SK-N-SH (cell line): ENCODE data around the gene CELA3B. TPM values are rescaled to one million over a fixed set of nuclear protein-coding genes. Genes with fewer than 3 reads are reported as not detected.

Source experiments
- CTCF ChIA-PET: fragments of 300-600, 350-600 bp; formaldehyde crosslinking; extraction: SDS; loops from one replicate; lab custom pipeline; 2021; lab: Yijun Ruan, JAX
- POLR2A ChIA-PET: fragments of 350-600 bp; sonication (Branson Sonifier 250); formaldehyde crosslinking; extraction: SDS; loops from one replicate; lab custom pipeline; 2020; ENCODE audit warnings: antibody characterized with exemption, inconsistent platforms; lab: Yijun Ruan, JAX
- DNase-seq: peaks from one replicate; pipeline ENCODE4 v3.0.0; 2012
- H2AFZ ChIP-seq: fragments of 200-600 bp; sonication (generic); 2 replicates; pipeline ENCODE4 v1.8.1; 2016; ENCODE audit warnings: antibody characterized with exemption, mild to moderate bottlenecking, low read depth
- H3F3A ChIP-seq: fragments of 200-600 bp; sonication (generic); replicated peaks from 2 replicates; pipeline ENCODE3; 2016; ENCODE audit warnings: antibody characterized with exemption, mild to moderate bottlenecking; ENCODE audit not compliant: insufficient read depth
- H3K27ac ChIP-seq, 2 experiments: fragments of 200-500 bp in 1 of 2; fragments of 200-600 bp in 1 of 2; sonication (Bioruptor generic) in 1 of 2; sonication (generic), shearing (Covaris generic) in 1 of 2; 2 replicates each; pipeline versions ENCODE4 v1.5.1 to v1.6.1; 2014 to 2016; ENCODE audit warnings: low read depth in 2 of 2, inconsistent platforms in 1 of 2, low read length in 1 of 2, mild to moderate bottlenecking in 1 of 2, mixed read lengths in 1 of 2
- H3K27me3 ChIP-seq: fragments of 200-600 bp; sonication (generic), shearing (Covaris generic); 2 replicates; pipeline ENCODE4 v1.6.1; 2016; ENCODE audit warnings: mixed run types; ENCODE audit not compliant: insufficient read depth
- H3K36me3 ChIP-seq, 2 experiments: fragments of 200-500 bp in 1 of 2; fragments of 200-600 bp in 1 of 2; sonication (Bioruptor generic) in 1 of 2; sonication (generic) in 1 of 2; replicated peaks in 1 of 2; 2 replicates each; pipeline versions ENCODE3 to v1.5.1; 2014 to 2016; ENCODE audit warnings: low read length in 1 of 2, mild to moderate bottlenecking in 1 of 2; ENCODE audit not compliant: insufficient read depth in 2 of 2, control insufficient read depth in 1 of 2
- H3K4me1 ChIP-seq, 2 experiments: fragments of 200-500 bp in 1 of 2; fragments of 200-600 bp in 1 of 2; sonication (Bioruptor generic) in 1 of 2; sonication (generic), shearing (Covaris generic) in 1 of 2; 2 replicates each; pipeline versions ENCODE4 v1.5.1 to v1.6.1; 2014 to 2016; ENCODE audit warnings: low read depth in 1 of 2, low read length in 1 of 2, mixed run types in 1 of 2; ENCODE audit not compliant: insufficient read depth in 2 of 2, control insufficient read depth in 1 of 2
- H3K4me2 ChIP-seq: fragments of 200-600 bp; sonication (generic), shearing (Covaris generic); 2 replicates; pipeline ENCODE4 v1.6.1; 2017; ENCODE audit warnings: mixed run types
- H3K4me3 ChIP-seq, 2 experiments: fragments of 200-500 bp in 1 of 2; fragments of 200-600 bp in 1 of 2; sonication (Bioruptor generic) in 1 of 2; sonication (generic), shearing (Covaris generic) in 1 of 2; 2 replicates each; pipeline versions ENCODE4 v1.5.1 to v1.8.1; 2014 to 2016; ENCODE audit warnings: low read depth in 2 of 2, inconsistent platforms in 1 of 2, low read length in 1 of 2, mild to moderate bottlenecking in 1 of 2, mixed read lengths in 1 of 2, moderate library complexity in 1 of 2
- H3K79me2 ChIP-seq: fragments of 200-600 bp; sonication (generic); 2 replicates; pipeline ENCODE4 v1.8.1; 2017; ENCODE audit warnings: mild to moderate bottlenecking; ENCODE audit not compliant: insufficient read depth
- H3K9ac ChIP-seq: fragments of 200-600 bp; sonication (generic); 2 replicates; pipeline ENCODE4 v1.6.1; 2017; ENCODE audit warnings: mixed run types
- H3K9me2 ChIP-seq: fragments of 200-600 bp; sonication (generic); 2 replicates; pipeline ENCODE4 v1.6.1; 2017; ENCODE audit warnings: mixed run types
- H3K9me3 ChIP-seq: fragments of 200-600 bp; sonication (generic); 2 replicates; pipeline ENCODE4 v1.6.1; 2017; ENCODE audit warnings: mixed run types, mild to moderate bottlenecking, moderate library complexity
- H4K20me1 ChIP-seq: fragments of 200-600 bp; sonication (generic); 2 replicates; pipeline ENCODE4 v1.6.1; 2017; ENCODE audit warnings: mild to moderate bottlenecking, mixed run types; ENCODE audit not compliant: insufficient read depth
- CHD2 ChIP-seq: fragments of 150-350 bp; IDR thresholded peaks from 2 replicates; pipeline ENCODE4 v1.6.1; 2018; ENCODE audit warnings: low read length; ENCODE audit not compliant: partially characterized antibody
- FOSL2 ChIP-seq: IDR thresholded peaks from 2 replicates; pipeline ENCODE4 v1.4.0; 2012; ENCODE audit warnings: low read depth, mild to moderate bottlenecking, moderate library complexity, borderline replicate concordance
- FOXM1 ChIP-seq: IDR thresholded peaks from 2 replicates; pipeline ENCODE4 v1.4.0; 2012; ENCODE audit warnings: low read depth, mild to moderate bottlenecking
- GATA2 ChIP-seq: sonication (generic); formaldehyde crosslinking; IDR thresholded peaks from 2 replicates; pipeline ENCODE4 v1.5.0; 2020; ENCODE audit warnings: mild to moderate bottlenecking, missing genetic modification reagents
- NFIC ChIP-seq: IDR thresholded peaks from 2 replicates; pipeline ENCODE4 v1.4.0; 2012; ENCODE audit warnings: borderline replicate concordance
- POLR2AphosphoS5 ChIP-seq: IDR thresholded peaks from 2 replicates; pipeline ENCODE4 v1.6.1; 2012; ENCODE audit warnings: low read depth, low read length
- RXRA ChIP-seq: IDR thresholded peaks from 2 replicates; pipeline ENCODE4 v1.4.0; 2012; ENCODE audit warnings: low read depth, mild to moderate bottlenecking, borderline replicate concordance
- SMC3 ChIP-seq: IDR thresholded peaks from 2 replicates; pipeline ENCODE4 v1.6.1; 2012; ENCODE audit warnings: low read depth, low read length, improper control_type of control experiment
- TAF1 ChIP-seq: IDR thresholded peaks from 2 replicates; pipeline ENCODE4 v1.6.1; 2012; ENCODE audit warnings: low read depth, mild to moderate bottlenecking, low read length, moderate library complexity, borderline replicate concordance
- WGBS: methylation state at CpG from one replicate; pipeline ENCODE4 v1.1.6; 2017; ENCODE audit warnings: low lambda C conversion rate; 5-methylcytosine and 5-hydroxymethylcytosine counted together
- polyA plus RNA-seq, 3 experiments: library from polyadenylated mRNA; depleted of rRNA; stranded (reverse); fragments of >200 nt; gene quantifications; 2 replicates each; pipeline ENCODE4 v1.2.3, GENCODE V29; 2012
- TF ChIP-seq, protein P1 (sequence below): fragments of 150-350 bp; IDR thresholded peaks from 2 replicates; pipeline ENCODE4 v1.6.1; 2016; ENCODE audit warnings: mild to moderate bottlenecking, low read depth, low read length
- TF ChIP-seq, protein P2 (sequence below): IDR thresholded peaks from 2 replicates; pipeline ENCODE4 v1.4.0; 2012; ENCODE audit warnings: low read depth, borderline replicate concordance
- TF ChIP-seq, protein P3 (sequence below): IDR thresholded peaks from 2 replicates; pipeline ENCODE4 v1.6.1; 2012; ENCODE audit warnings: mild to moderate bottlenecking, low read depth, low read length, moderate library complexity

The CELA3B gene
- polyA plus RNA-seq, 1 of the 3 experiments (the other 2 are of a cell fraction), result not detected

DNA sequence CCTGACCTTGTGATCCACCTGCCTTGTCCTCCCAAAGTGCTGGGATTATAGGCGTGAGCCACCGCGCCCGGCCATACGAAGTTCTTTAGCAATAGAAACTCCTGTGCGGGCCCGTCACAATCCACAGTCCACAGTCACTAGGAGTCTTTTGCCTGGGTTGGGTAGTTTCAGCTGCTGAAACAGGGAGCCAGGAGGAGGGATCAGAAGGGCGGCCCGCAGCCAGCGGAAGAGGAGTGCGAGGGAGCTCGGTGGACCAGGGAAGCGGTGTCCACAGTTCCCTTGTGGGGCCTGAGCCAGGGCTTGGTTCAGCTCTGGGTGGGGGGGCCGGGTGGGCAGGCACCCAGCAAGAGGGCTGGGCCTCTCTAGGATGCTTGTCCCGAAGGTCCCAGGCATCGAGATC, 21.8 kb upstream of the CELA3B start:
- Histone ChIP-seq H3K27ac (no peak overlapping the region), H3K4me3 (no peak overlapping the region), H3K9ac (no peak overlapping the region), H3F3A (no peaks in the 10 kb centered on the region), H3K9me3 (no peaks in the 10 kb centered on the region), H3K27me3 (no peaks in the 10 kb centered on the region), H3K79me2 (no peaks in the 10 kb centered on the region), H4K20me1 (no peaks in the 10 kb centered on the region), H3K4me1 (peaks cover 12 to 15% of the 10 kb centered on the region in 2 experiments; a peak in 3 of 4 replicates), H3K4me2 (no peak overlapping the region), H2AFZ (no peak overlapping the region), H3K36me3 (no peaks in the 10 kb centered on the region), H3K9me2 (no peaks in the 10 kb centered on the region)
- POLR2A ChIA-PET, result no interaction called here
- TF ChIP-seq TAF1 (no peak), CHD2 (no peak), SMC3 (no peak), NFIC (no peak), FOSL2 (no peak), FOXM1 (no peak), GATA2 (CRISPR knock-in tag) (no peak)
- TF ChIP-seq, protein P1, sequence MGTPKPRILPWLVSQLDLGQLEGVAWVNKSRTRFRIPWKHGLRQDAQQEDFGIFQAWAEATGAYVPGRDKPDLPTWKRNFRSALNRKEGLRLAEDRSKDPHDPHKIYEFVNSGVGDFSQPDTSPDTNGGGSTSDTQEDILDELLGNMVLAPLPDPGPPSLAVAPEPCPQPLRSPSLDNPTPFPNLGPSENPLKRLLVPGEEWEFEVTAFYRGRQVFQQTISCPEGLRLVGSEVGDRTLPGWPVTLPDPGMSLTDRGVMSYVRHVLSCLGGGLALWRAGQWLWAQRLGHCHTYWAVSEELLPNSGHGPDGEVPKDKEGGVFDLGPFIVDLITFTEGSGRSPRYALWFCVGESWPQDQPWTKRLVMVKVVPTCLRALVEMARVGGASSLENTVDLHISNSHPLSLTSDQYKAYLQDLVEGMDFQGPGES, result no peak
- TF ChIP-seq, protein P2, sequence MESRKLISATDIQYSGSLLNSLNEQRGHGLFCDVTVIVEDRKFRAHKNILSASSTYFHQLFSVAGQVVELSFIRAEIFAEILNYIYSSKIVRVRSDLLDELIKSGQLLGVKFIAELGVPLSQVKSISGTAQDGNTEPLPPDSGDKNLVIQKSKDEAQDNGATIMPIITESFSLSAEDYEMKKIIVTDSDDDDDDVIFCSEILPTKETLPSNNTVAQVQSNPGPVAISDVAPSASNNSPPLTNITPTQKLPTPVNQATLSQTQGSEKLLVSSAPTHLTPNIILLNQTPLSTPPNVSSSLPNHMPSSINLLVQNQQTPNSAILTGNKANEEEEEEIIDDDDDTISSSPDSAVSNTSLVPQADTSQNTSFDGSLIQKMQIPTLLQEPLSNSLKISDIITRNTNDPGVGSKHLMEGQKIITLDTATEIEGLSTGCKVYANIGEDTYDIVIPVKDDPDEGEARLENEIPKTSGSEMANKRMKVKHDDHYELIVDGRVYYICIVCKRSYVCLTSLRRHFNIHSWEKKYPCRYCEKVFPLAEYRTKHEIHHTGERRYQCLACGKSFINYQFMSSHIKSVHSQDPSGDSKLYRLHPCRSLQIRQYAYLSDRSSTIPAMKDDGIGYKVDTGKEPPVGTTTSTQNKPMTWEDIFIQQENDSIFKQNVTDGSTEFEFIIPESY, result no peak
- 86% methylated on average over 16 of the region's 16 CpGs for WGBS
- CTCF ChIA-PET, result interaction anchor here (0.9 to 1.9 kb wide), 4 partner anchors 9 to 31 kb away, joined by 3 to 7 read pairs (median 4); no protein-coding TSS in a partner anchor
- no peak for DNase-seq

DNA sequence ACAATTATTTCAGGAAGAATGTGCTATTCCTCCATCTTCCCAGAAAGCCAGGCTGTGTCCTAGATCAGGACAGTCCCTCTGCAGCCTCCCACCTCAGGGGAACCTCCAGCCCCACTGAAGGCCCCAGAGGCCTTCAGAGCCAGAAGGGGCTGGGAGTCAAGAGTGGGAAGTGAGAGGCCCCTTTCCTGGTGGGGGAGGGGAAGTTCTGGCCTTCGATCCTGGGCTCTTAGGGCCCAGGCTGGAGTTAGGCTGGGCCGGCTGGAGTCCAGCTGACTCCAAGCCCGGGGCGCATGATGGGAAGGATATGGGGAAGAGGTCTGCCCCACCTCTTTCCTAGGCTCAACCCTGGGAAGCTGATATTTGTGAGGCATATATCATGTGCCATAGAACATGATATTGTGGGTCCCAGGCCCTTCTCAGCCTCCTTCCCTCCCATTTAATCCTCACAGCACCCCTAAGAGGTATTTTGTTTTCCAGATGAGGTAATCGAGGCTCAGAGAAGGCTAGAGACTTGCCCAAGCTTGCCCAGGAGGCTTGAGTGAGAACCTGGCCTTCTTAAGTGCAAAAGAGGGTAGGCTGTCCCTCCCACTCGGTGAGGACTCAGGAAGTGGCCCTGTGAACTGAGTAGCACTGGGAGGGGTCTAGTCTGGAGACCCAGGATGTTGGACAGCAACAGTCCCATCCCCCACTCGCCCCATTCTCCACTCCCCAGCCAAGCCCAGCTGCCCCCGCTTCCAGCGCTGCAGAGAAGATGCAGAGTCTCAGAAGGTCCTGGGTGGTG, 21.1 kb upstream of the CELA3B start:
- Histone ChIP-seq H3K9me2 (no peaks in the 10 kb centered on the region), H4K20me1 (no peaks in the 10 kb centered on the region), H2AFZ (no peak overlapping the region), H3K9me3 (no peaks in the 10 kb centered on the region), H3K4me3 (no peak overlapping the region), H3K79me2 (no peaks in the 10 kb centered on the region), H3K4me2 (no peak overlapping the region), H3K27ac (no peak overlapping the region), H3K9ac (no peak overlapping the region), H3K4me1 (peaks cover 12 to 15% of the 10 kb centered on the region in 2 experiments; a peak in 3 of 4 replicates), H3K36me3 (no peaks in the 10 kb centered on the region), H3F3A (no peaks in the 10 kb centered on the region), H3K27me3 (no peaks in the 10 kb centered on the region)
- POLR2A ChIA-PET, result no interaction called here
- WGBS, result 80% methylated on average over 2 of the region's 9 CpGs
- TF ChIP-seq POLR2AphosphoS5, result no peak
- TF ChIP-seq, protein P3, sequence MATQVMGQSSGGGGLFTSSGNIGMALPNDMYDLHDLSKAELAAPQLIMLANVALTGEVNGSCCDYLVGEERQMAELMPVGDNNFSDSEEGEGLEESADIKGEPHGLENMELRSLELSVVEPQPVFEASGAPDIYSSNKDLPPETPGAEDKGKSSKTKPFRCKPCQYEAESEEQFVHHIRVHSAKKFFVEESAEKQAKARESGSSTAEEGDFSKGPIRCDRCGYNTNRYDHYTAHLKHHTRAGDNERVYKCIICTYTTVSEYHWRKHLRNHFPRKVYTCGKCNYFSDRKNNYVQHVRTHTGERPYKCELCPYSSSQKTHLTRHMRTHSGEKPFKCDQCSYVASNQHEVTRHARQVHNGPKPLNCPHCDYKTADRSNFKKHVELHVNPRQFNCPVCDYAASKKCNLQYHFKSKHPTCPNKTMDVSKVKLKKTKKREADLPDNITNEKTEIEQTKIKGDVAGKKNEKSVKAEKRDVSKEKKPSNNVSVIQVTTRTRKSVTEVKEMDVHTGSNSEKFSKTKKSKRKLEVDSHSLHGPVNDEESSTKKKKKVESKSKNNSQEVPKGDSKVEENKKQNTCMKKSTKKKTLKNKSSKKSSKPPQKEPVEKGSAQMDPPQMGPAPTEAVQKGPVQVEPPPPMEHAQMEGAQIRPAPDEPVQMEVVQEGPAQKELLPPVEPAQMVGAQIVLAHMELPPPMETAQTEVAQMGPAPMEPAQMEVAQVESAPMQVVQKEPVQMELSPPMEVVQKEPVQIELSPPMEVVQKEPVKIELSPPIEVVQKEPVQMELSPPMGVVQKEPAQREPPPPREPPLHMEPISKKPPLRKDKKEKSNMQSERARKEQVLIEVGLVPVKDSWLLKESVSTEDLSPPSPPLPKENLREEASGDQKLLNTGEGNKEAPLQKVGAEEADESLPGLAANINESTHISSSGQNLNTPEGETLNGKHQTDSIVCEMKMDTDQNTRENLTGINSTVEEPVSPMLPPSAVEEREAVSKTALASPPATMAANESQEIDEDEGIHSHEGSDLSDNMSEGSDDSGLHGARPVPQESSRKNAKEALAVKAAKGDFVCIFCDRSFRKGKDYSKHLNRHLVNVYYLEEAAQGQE, result peak; percentile 42; the same call in 1 of the 2 replicates
- no peak for TF ChIP-seq TAF1
- no peak for TF ChIP-seq RXRA
- DNase-seq, result no peak
- CTCF ChIA-PET, result interaction anchor here (0.9 to 1.9 kb wide), 5 partner anchors 8 to 461 kb away, joined by 3 to 7 read pairs (median 3); no protein-coding TSS in a partner anchor
